ENCODE measurements around the gene GGCX. TPM values are rescaled to one million over a fixed set of nuclear protein-coding genes. Genes with fewer than 3 reads are reported as not detected.

Gene GGCX
- polyA plus RNA-seq, 4 donors: 9.2 to 24.8 (median 16.5) TPM

DNA sequence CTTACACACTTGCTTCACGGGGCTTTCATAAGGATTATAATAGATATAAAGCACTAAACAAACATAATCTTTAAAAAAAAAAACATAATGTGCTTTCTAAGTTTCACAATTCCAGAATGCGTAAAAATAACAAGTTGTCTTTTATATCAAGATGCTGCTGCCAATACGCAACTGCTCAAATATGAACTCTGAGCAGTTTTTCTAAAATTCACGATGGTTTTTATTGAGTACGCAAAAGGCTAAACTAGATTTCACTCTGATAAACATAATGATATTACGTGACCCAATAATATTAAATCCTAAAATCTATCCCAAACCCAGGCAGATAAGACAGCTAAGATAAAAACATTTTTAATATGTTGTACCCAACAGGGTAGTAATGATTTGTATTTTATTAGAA is 47.0 kb downstream of the GGCX start:
- Histone ChIP-seq H3K4me1 (ENCODE audit: control insufficient read depth in 3 of 3, insufficient read depth in 2 of 3, low read depth in 1 of 3, low read length in 2 of 3) (peaks cover 2 to 25% (median 9%) of the 10 kb centered on the region in 3 donors), H3K27me3 (ENCODE audit: control insufficient read depth in 3 of 3, insufficient read depth in 3 of 3, low read length in 3 of 3) (no peaks in the 10 kb centered on the region), H3K9me3 (ENCODE audit: control insufficient read depth in 2 of 2, insufficient read depth in 1 of 2, low read depth in 1 of 2, low read length in 1 of 2) (no peaks in the 10 kb centered on the region), H3K36me3 (ENCODE audit: control insufficient read depth in 3 of 3, insufficient read depth in 2 of 3, low read depth in 1 of 3, low read length in 3 of 3) (peaks cover 0 to 3% (median 0%) of the 10 kb centered on the region in 3 donors), H3K27ac (ENCODE audit: low read depth in 1 of 3, low read length in 2 of 3) (no peak overlapping the region), H3K4me3 (ENCODE audit: low read depth in 1 of 3, low read length in 3 of 3) (no peak overlapping the region)
- no peak for FAIRE-seq
- DNase-seq: no peak
- 75 to 88% (median 81%) methylated on average over 6 of the region's 6 CpGs for WGBS, 3 donors

DNA sequence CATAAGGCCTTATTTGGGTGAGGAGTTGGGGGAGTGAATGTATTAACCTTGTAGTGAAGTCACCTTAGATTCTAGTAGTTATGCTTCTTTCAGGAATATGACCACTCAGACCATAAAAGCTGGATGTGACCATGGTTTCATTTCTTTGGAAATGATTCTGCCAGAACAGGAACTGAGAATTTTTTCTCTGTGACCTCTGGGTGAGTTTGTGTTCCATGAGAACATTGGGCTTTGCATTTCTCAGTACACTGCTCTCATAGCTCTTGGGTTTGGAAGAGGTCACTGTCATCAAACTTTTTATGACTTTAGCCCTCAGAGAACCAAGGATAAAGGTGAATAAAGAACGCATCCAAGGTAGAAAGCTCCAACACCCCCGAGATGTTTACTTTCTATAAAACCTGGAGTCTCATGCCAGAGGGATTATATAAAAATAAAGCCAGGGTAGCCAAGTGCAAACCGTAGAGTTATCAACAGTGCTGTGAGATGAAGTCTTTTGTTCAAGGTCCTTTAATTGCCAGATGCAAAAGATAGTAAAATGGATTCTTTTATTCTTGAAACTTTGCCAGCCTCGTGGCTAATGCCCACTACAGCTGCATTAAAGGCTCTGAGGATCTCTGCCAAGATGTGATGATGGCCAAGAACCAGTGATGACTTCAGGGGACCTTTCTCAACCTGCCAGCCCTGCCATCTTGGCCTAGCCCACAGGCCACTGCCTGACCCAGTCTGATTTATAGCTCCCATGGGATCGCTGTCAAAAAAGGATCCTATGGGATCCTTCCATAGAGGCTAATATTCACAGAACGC is 50.1 kb downstream of the GGCX start:
- 31 to 63% (median 48%) methylated on average over 6 of the region's 6 CpGs for WGBS, 3 donors
- no peak for FAIRE-seq

DNA sequence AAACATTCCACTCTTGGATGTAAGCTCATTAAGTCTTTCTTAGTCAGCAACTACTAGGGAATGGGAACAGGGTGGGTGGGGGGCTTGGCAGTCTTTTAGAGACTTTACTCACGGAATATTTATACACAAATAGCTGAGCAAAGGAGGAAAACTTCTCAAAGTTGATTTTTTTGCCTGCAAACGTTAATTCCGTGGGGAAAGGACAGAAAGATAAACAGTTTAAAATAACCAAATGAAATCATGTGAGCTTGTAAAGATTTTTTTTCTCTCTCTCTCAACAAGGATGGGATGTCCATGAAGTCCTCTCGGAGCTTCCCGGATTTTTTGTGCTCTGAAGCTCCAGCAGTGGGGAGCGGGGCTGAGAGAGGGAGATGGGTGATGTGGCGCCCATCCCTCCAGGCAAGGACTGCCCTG is 54.5 kb downstream of the GGCX start:
- Histone ChIP-seq H3K4me1 (ENCODE audit: control insufficient read depth in 3 of 3, insufficient read depth in 2 of 3, low read depth in 1 of 3, low read length in 2 of 3) (peaks cover 4 to 38% (median 4%) of the 10 kb centered on the region in 3 donors), H3K27me3 (ENCODE audit: control insufficient read depth in 3 of 3, insufficient read depth in 3 of 3, low read length in 3 of 3) (no peaks in the 10 kb centered on the region), H3K36me3 (ENCODE audit: control insufficient read depth in 3 of 3, insufficient read depth in 2 of 3, low read depth in 1 of 3, low read length in 3 of 3) (peaks cover 0 to 4% (median 0%) of the 10 kb centered on the region in 3 donors), H3K4me3 (ENCODE audit: low read depth in 1 of 3, low read length in 3 of 3) (no peak overlapping the region), H3K27ac (ENCODE audit: low read depth in 1 of 3, low read length in 2 of 3) (peak overlapping the region in 2 of 3 donors; percentile 2 to 63), H3K9me3 (ENCODE audit: control insufficient read depth in 2 of 2, insufficient read depth in 1 of 2, low read depth in 1 of 2, low read length in 1 of 2) (peaks cover 0 to 3% of the 10 kb centered on the region in 2 donors)
- no peak for FAIRE-seq
- no peak for DNase-seq
- 65 to 83% (median 81%) methylated on average over 7 of the region's 7 CpGs for WGBS, 3 donors

More for the DNA sequence above, 50.1 kb downstream of the GGCX start:
- no peak for DNase-seq
- peak overlapping the region in 1 of 3 donors; percentile 55 for H3K27ac ChIP-seq (ENCODE audit: low read depth in 1 of 3, low read length in 2 of 3)
- H3K27me3 ChIP-seq (ENCODE audit: control insufficient read depth in 3 of 3, insufficient read depth in 3 of 3, low read length in 3 of 3): no peaks in the 10 kb centered on the region
- peaks cover 0 to 16% (median 4%) of the 10 kb centered on the region in 3 donors for H3K4me1 ChIP-seq (ENCODE audit: control insufficient read depth in 3 of 3, insufficient read depth in 2 of 3, low read depth in 1 of 3, low read length in 2 of 3)
- H3K4me3 ChIP-seq (ENCODE audit: low read depth in 1 of 3, low read length in 3 of 3): no peak overlapping the region
- no peaks in the 10 kb centered on the region for H3K9me3 ChIP-seq (ENCODE audit: control insufficient read depth in 2 of 2, insufficient read depth in 1 of 2, low read depth in 1 of 2, low read length in 1 of 2)
- peaks cover 0 to 4% (median 0%) of the 10 kb centered on the region in 3 donors for H3K36me3 ChIP-seq (ENCODE audit: control insufficient read depth in 3 of 3, insufficient read depth in 2 of 3, low read depth in 1 of 3, low read length in 3 of 3)

DNA sequence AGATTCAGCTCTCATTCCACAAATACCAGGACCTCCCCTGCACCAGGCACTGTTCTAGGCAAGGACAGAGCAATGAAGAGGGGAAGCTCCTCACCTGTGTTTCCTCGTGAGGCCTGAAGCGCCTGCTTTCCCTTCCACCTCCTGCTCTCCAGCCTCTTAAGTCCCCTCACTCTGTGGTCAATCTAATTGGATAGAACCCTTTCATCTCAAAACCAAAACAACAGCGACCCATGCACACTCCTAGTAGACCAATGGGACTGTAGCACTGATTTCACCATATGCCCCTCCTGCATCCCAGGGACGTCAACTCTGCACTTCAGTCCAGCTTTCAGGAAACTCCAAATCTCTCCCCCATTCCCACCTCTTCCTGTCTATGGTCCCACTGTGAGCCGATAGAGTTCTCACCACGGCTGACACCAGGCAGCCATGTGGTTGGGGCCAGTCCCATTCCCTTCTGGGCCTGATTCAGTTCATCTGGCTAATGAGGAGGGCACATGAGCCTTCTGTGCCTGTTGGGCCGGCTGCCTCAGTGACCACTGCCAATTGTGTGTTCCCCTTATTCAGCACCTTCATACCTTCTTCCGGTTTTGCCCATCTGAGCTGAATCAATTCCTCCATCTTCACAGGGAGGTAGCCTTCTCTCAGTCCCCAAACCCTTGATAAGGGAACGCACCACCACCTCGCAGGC is 55.6 kb downstream of the GGCX start:
- FAIRE-seq: no peak
- Histone ChIP-seq H3K27me3 (ENCODE audit: control insufficient read depth in 3 of 3, insufficient read depth in 3 of 3, low read length in 3 of 3) (no peaks in the 10 kb centered on the region), H3K4me3 (ENCODE audit: low read depth in 1 of 3, low read length in 3 of 3) (no peak overlapping the region), H3K4me1 (ENCODE audit: control insufficient read depth in 3 of 3, insufficient read depth in 2 of 3, low read depth in 1 of 3, low read length in 2 of 3) (peaks cover 4 to 34% (median 4%) of the 10 kb centered on the region in 3 donors), H3K36me3 (ENCODE audit: control insufficient read depth in 3 of 3, insufficient read depth in 2 of 3, low read depth in 1 of 3, low read length in 3 of 3) (peaks cover 0 to 2% (median 0%) of the 10 kb centered on the region in 3 donors), H3K27ac (ENCODE audit: low read depth in 1 of 3, low read length in 2 of 3) (peak overlapping the region in 1 of 3 donors; percentile 38), H3K9me3 (ENCODE audit: control insufficient read depth in 2 of 2, insufficient read depth in 1 of 2, low read depth in 1 of 2, low read length in 1 of 2) (peaks cover 0 to 8% of the 10 kb centered on the region in 2 donors)
- DNase-seq: no peak
- WGBS, 3 donors: 86 to 91% (median 87%) methylated on average over 10 of the region's 10 CpGs

DNA sequence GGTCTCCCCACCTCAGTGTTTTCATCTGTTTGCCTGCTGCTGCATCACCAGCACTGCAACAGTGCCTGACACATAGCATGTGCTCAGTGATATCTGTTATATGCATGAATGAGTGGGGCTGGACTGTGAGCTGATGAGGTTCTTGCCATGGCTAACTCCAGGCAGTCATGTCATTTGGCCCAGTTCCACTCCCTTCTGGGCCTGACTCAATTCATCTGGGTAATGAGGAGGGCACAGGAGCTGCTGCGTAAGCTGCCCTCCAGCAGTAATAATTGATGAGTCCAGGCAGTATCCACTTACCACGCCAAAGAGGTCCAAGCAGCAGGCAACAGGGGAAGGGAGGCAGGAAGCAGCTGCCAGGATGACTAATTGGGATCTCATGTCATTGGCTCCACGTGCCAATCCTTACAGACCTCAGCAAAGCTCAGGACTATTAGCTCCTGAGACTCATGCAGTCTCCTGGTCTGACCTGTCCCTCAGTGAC is 56.5 kb downstream of the GGCX start:
- H3K4me1 ChIP-seq (ENCODE audit: control insufficient read depth in 3 of 3, insufficient read depth in 2 of 3, low read depth in 1 of 3, low read length in 2 of 3): peaks cover 4 to 34% (median 4%) of the 10 kb centered on the region in 3 donors
- FAIRE-seq: no peak

DNA sequence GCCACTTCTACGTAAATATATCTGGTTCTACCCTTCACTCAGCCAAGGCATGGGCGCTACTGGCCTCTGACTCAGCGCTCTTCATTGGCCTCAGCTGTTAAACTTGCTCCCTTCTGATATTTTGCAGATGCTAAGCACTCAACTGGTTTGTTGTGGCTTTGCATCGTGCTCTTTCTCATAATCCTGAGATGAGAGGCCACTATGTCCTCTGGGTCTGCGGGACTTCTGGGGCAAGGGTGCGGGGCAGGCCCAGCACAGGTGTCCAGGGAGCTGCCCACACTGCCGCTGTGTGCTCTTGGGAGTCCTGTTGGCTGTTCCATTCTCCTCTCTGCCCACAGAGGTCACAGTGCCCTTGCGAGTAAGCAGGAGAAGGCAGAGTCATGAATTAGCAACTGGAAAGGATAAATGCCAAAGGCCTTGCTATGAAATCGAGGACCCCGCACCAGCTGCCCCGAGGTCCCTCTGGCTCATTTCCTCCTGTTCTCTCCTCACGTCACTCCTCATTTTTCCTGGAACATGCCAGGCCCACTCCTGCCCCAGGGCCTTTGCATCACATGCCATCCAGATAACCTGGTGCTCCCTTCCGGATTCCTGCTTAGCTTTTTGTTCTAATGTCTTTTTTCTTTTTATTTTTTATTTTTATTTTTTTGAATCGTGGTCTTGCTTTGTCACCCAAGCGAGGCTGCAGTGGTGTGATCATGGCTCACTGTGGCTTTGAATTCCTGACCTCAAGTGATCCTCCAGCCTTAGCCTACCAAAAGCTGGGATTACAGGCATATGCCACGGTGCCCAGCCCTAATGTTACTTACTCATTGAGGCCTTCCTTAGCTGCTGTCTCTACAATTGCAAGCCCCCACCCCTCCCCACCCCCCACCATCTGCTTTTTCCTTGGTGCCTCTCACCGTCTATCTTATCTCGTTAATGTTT is 57.2 kb downstream of the GGCX start:
- FAIRE-seq: no peak
- 76 to 82% (median 81%) methylated on average over 18 of the region's 18 CpGs for WGBS, 3 donors
- Histone ChIP-seq H3K4me3 (ENCODE audit: low read depth in 1 of 3, low read length in 3 of 3) (peak overlapping the region in 1 of 3 donors; percentile 3), H3K36me3 (ENCODE audit: control insufficient read depth in 3 of 3, insufficient read depth in 2 of 3, low read depth in 1 of 3, low read length in 3 of 3) (peaks cover 0 to 2% (median 0%) of the 10 kb centered on the region in 3 donors), H3K27me3 (ENCODE audit: control insufficient read depth in 3 of 3, insufficient read depth in 3 of 3, low read length in 3 of 3) (no peaks in the 10 kb centered on the region), H3K9me3 (ENCODE audit: control insufficient read depth in 2 of 2, insufficient read depth in 1 of 2, low read depth in 1 of 2, low read length in 1 of 2) (peaks cover 0 to 8% of the 10 kb centered on the region in 2 donors), H3K27ac (ENCODE audit: low read depth in 1 of 3, low read length in 2 of 3) (peak overlapping the region; percentile 86 to 95 (median 89)), H3K4me1 (ENCODE audit: control insufficient read depth in 3 of 3, insufficient read depth in 2 of 3, low read depth in 1 of 3, low read length in 2 of 3) (peaks cover 4 to 34% (median 4%) of the 10 kb centered on the region in 3 donors)
- no peak for DNase-seq

More for the DNA sequence above, 56.5 kb downstream of the GGCX start:
- no peaks in the 10 kb centered on the region for H3K27me3 ChIP-seq (ENCODE audit: control insufficient read depth in 3 of 3, insufficient read depth in 3 of 3, low read length in 3 of 3)
- peaks cover 0 to 2% (median 0%) of the 10 kb centered on the region in 3 donors for H3K36me3 ChIP-seq (ENCODE audit: control insufficient read depth in 3 of 3, insufficient read depth in 2 of 3, low read depth in 1 of 3, low read length in 3 of 3)
- peak in 1 of 2 donors; percentile 57 for DNase-seq
- WGBS, 3 donors: 35 to 39% (median 36%) methylated on average over 3 of the region's 3 CpGs
- H3K9me3 ChIP-seq (ENCODE audit: control insufficient read depth in 2 of 2, insufficient read depth in 1 of 2, low read depth in 1 of 2, low read length in 1 of 2): peaks cover 0 to 8% of the 10 kb centered on the region in 2 donors
- H3K27ac ChIP-seq (ENCODE audit: low read depth in 1 of 3, low read length in 2 of 3): peak overlapping the region in 2 of 3 donors; percentile 89 to 95
- H3K4me3 ChIP-seq (ENCODE audit: low read depth in 1 of 3, low read length in 3 of 3): no peak overlapping the region

DNA sequence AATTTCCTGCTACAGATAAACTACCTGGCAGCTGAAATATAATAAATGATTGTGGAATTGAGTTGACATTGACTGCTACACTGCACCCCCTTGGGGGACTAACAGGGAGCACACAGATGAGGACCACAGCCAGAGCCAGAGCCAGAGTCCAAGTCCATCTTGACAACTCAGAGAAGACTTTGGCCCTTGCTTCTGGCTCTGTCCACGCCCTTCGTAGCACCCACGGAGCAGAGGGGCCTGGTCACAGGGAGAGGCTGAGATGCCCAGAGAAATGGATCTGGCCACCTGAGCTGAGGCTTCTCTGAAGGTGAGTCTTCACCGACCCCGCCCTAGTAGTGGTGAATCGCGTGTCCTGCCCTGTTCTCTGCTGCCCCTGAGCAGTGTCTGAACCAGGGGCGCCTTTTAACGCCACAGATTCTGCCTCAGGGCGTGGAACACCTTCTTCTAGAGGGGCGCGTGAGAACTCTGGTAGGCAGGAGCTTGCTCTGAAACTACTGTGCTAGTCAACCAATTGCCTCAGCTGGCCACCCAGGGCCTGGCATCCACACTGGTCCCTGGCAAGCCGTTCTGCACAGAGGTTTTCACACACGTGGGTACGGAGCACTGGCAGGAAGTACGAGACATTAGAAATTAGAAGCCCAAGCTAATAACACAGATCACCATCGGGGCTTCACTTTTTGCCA is 58.0 kb downstream of the GGCX start:
- FAIRE-seq: no peak
- peak overlapping the region in 1 of 3 donors; percentile 3 for H3K4me3 ChIP-seq (ENCODE audit: low read depth in 1 of 3, low read length in 3 of 3)

More for the DNA sequence above, 58.0 kb downstream of the GGCX start:
- Histone ChIP-seq H3K27ac (ENCODE audit: low read depth in 1 of 3, low read length in 2 of 3) (peak overlapping the region; percentile 86 to 95 (median 89)), H3K9me3 (ENCODE audit: control insufficient read depth in 2 of 2, insufficient read depth in 1 of 2, low read depth in 1 of 2, low read length in 1 of 2) (peaks cover 0 to 8% of the 10 kb centered on the region in 2 donors), H3K27me3 (ENCODE audit: control insufficient read depth in 3 of 3, insufficient read depth in 3 of 3, low read length in 3 of 3) (no peaks in the 10 kb centered on the region), H3K4me1 (ENCODE audit: control insufficient read depth in 3 of 3, insufficient read depth in 2 of 3, low read depth in 1 of 3, low read length in 2 of 3) (peaks cover 4 to 34% (median 4%) of the 10 kb centered on the region in 3 donors), H3K36me3 (ENCODE audit: control insufficient read depth in 3 of 3, insufficient read depth in 2 of 3, low read depth in 1 of 3, low read length in 3 of 3) (peaks cover 0 to 2% (median 0%) of the 10 kb centered on the region in 3 donors)
- 26 to 66% (median 42%) methylated on average over 17 of the region's 17 CpGs for WGBS, 3 donors
- DNase-seq: peak; percentile 91 to 97

All from small intestine (tissue), 7 donors.